Right lung (tissue), 5 donors: ENCODE measurements around the gene CCN2. TPM values are rescaled to one million over a fixed set of nuclear protein-coding genes. Genes with fewer than 3 reads are reported as not detected.
A peak's percentile ranks its signal among the peaks of the same experiment; 100 is the strongest.
"Not testable (repeated sequence)": the region's sequence is repeated elsewhere in the genome, so short reads cannot be mapped to it uniquely, and the experiment has no call there.

Source experiments
- DNase-seq, 2 donors: peaks; one replicate each; pipeline ENCODE4 v3.0.0-alpha.2; 2013
- polyA plus RNA-seq, 5 donors: library from polyadenylated mRNA; unstranded; fragments of 120-200 nt; gene quantifications; one replicate each; pipeline versions ENCODE4 v1.2.1 to v1.2.3, GENCODE V29; 2013; ENCODE audit warnings: inconsistent platforms in 1 of 5, low replicate concordance in 1 of 5; ENCODE audit not compliant: insufficient read length in 5 of 5, insufficient read depth in 1 of 5

Gene CCN2
- polyA plus RNA-seq, 5 donors = 18.6 to 108 (median 78.1) TPM

GRCh38 chr6:131946992-131947955 is 3.9 kb downstream of the CCN2 start:
- no peak for DNase-seq

GRCh38 chr6:131946404-131946991 is 4.7 kb downstream of the CCN2 start:
- no peak for DNase-seq

GRCh38 chr6:131945971-131946370 is 5.2 kb downstream of the CCN2 start:
- DNase-seq = no peak

GRCh38 chr6:131937703-131938631 is 13.2 kb downstream of the CCN2 start:
- DNase-seq = peak; percentile 35 to 37

GRCh38 chr6:131937226-131937625 is 13.9 kb downstream of the CCN2 start:
- no peak for DNase-seq

- DNase-seq = no peak
These were observed 15.0 kb downstream of the CCN2 start for GRCh38 chr6:131936156-131936555.

GRCh38 chr6:131931063-131931750 is 20.0 kb downstream of the CCN2 start:
- DNase-seq = no peak

GRCh38 chr6:131929976-131930375 is 21.2 kb downstream of the CCN2 start:
- DNase-seq = no peak

GRCh38 chr6:131929264-131929663 is 21.9 kb downstream of the CCN2 start:
- no peak for DNase-seq

GRCh38 chr6:131924881-131925474 is 26.2 kb downstream of the CCN2 start:
- peak in 1 of 2 donors; percentile 38 for DNase-seq

GRCh38 chr6:131923356-131923755 is 27.8 kb downstream of the CCN2 start:
- peak in 1 of 2 donors; percentile 21 for DNase-seq

GRCh38 chr6:131920656-131921055 is 30.5 kb downstream of the CCN2 start:
- no peak for DNase-seq

GRCh38 chr6:131918650-131919355 is 32.4 kb downstream of the CCN2 start:
- DNase-seq = no peak

- DNase-seq = no peak
These were observed 33.2 kb downstream of the CCN2 start for GRCh38 chr6:131917763-131918649.

GRCh38 chr6:131917318-131917717 is 33.9 kb downstream of the CCN2 start:
- DNase-seq = no peak

GRCh38 chr6:131916847-131917246 is 34.3 kb downstream of the CCN2 start:
- DNase-seq = no peak

GRCh38 chr6:131916091-131916796 is 34.9 kb downstream of the CCN2 start:
- not testable (repeated sequence) for DNase-seq

GRCh38 chr6:131914967-131915751 is 36.0 kb downstream of the CCN2 start:
- DNase-seq = peak; percentile 48 to 58
